Astrocyte (in vitro differentiated cells and primary cell): ENCODE results near the gene SYCN. TPM values are rescaled to one million over a fixed set of nuclear protein-coding genes. Genes with fewer than 3 reads are reported as not detected.

Source experiments
- DNase-seq: peaks from one replicate; pipeline ENCODE4 v3.0.0-alpha.2; 2010; ENCODE audit warnings: low read depth
- FAIRE-seq: peaks from 2 replicates; lab custom pipeline; 2011; peaks lifted over from hg19 to GRCh38; lab: Jason Lieb, UNC
- H2AFZ ChIP-seq: 2 replicates; pipeline ENCODE4 v1.6.0; 2012; ENCODE audit warnings: low read depth, low read length, inconsistent platforms
- H3K27ac ChIP-seq: 2 replicates; pipeline ENCODE4 v1.5.1; 2011; ENCODE audit warnings: low read depth, low read length, inconsistent platforms
- H3K27me3 ChIP-seq: 2 replicates; pipeline ENCODE4 v1.6.0; 2011; ENCODE audit warnings: low read length, inconsistent platforms; ENCODE audit not compliant: insufficient read depth
- H3K36me3 ChIP-seq: 2 replicates; pipeline ENCODE4 v1.5.1; 2011; ENCODE audit warnings: low read length, inconsistent platforms; ENCODE audit not compliant: insufficient read depth
- H3K4me1 ChIP-seq: 2 replicates; pipeline ENCODE4 v1.5.1; 2011; ENCODE audit warnings: low read length, inconsistent platforms; ENCODE audit not compliant: insufficient read depth
- H3K4me2 ChIP-seq: 2 replicates; pipeline ENCODE4 v1.6.0; 2012; ENCODE audit warnings: low read length, inconsistent platforms
- H3K4me3 ChIP-seq: 2 replicates; pipeline ENCODE4 v1.5.1; 2011; ENCODE audit warnings: low read depth, mild to moderate bottlenecking, low read length, inconsistent platforms; ENCODE audit not compliant: insufficient read depth
- H3K79me2 ChIP-seq: 2 replicates; pipeline ENCODE4 v1.6.0; 2012; ENCODE audit warnings: mild to moderate bottlenecking, low read length, inconsistent platforms; ENCODE audit not compliant: insufficient read depth
- H3K9ac ChIP-seq: 2 replicates; pipeline ENCODE4 v1.6.0; 2012; ENCODE audit warnings: mild to moderate bottlenecking, low read length, inconsistent platforms
- H3K9me3 ChIP-seq: 2 replicates; pipeline ENCODE4 v1.5.1; 2012; ENCODE audit warnings: low read depth, mild to moderate bottlenecking, low read length, inconsistent platforms; ENCODE audit not compliant: insufficient read depth
- H4K20me1 ChIP-seq: 2 replicates; pipeline ENCODE4 v1.6.0; 2012; ENCODE audit warnings: low read length, inconsistent platforms; ENCODE audit not compliant: insufficient read depth
- H3K27ac Mint-ChIP-seq: one replicate; pipeline ENCODE4 v1.8.0; 2021; ENCODE audit warnings: mild to moderate bottlenecking, mixed read lengths; ENCODE audit not compliant: unreplicated experiment
- H3K27me3 Mint-ChIP-seq: one replicate; pipeline ENCODE4 v1.8.0; 2021; ENCODE audit warnings: low read depth, mixed read lengths; ENCODE audit not compliant: unreplicated experiment
- H3K36me3 Mint-ChIP-seq: one replicate; pipeline ENCODE4 v1.8.0; 2021; ENCODE audit warnings: low read depth, mixed read lengths; ENCODE audit not compliant: unreplicated experiment
- H3K4me1 Mint-ChIP-seq: one replicate; pipeline ENCODE4 v1.8.0; 2021; ENCODE audit warnings: low read depth, mixed read lengths; ENCODE audit not compliant: unreplicated experiment
- H3K4me3 Mint-ChIP-seq: one replicate; pipeline ENCODE4 v1.8.0; 2021; ENCODE audit warnings: mild to moderate bottlenecking, moderate library complexity, mixed read lengths; ENCODE audit not compliant: unreplicated experiment
- H3K9me3 Mint-ChIP-seq: one replicate; pipeline ENCODE4 v1.8.0; 2021; ENCODE audit warnings: mild to moderate bottlenecking, mixed read lengths; ENCODE audit not compliant: unreplicated experiment
- CTCF ChIP-seq: IDR thresholded peaks from 2 replicates; pipeline ENCODE4 v1.5.1; 2011; ENCODE audit warnings: low read depth, mild to moderate bottlenecking, inconsistent platforms, low read length, moderate library complexity; ENCODE audit not compliant: insufficient read depth
- EZH2 ChIP-seq: IDR thresholded peaks from 2 replicates; pipeline ENCODE4 v1.6.1; 2012; ENCODE audit warnings: mild to moderate bottlenecking, low read length, inconsistent platforms; ENCODE audit not compliant: insufficient read depth
- total RNA-seq: library from RNA; stranded (reverse); gene quantifications from 2 replicates; pipeline ENCODE4 v1.2.1, GENCODE V29; 2021

The SYCN gene
- total RNA-seq, 1 donor from 2014 or later, result not detected

- Histone ChIP-seq H3K4me3 (no peak overlapping the region), H3K9me3 (no peaks in the 10 kb centered on the region), H3K36me3 (no peaks in the 10 kb centered on the region), H3K27ac (no peak overlapping the region), H3K4me1 (no peaks in the 10 kb centered on the region), H3K4me2 (no peak overlapping the region), H3K27me3 (no peaks in the 10 kb centered on the region), H2AFZ (no peak overlapping the region), H3K9ac (no peak overlapping the region), H3K79me2 (no peaks in the 10 kb centered on the region), H4K20me1 (peaks cover 17% of the 10 kb centered on the region)
- no peak overlapping the region for H3K27ac Mint-ChIP-seq
- no peaks in the 10 kb centered on the region for H3K27me3 Mint-ChIP-seq
- TF ChIP-seq EZH2 (no peak), CTCF (no peak)
- no peaks in the 10 kb centered on the region for H3K4me1 Mint-ChIP-seq
- H3K9me3 Mint-ChIP-seq, result no peaks in the 10 kb centered on the region
- FAIRE-seq, result no peak
- peaks cover 3% of the 10 kb centered on the region for H3K36me3 Mint-ChIP-seq
- H3K4me3 Mint-ChIP-seq, result no peak overlapping the region
- no peak for DNase-seq
These were observed 31.2 kb downstream of the SYCN start for GRCh38 chr19:39172700-39173501.

- Histone ChIP-seq H3K4me2 (no peak overlapping the region), H3K36me3 (no peaks in the 10 kb centered on the region), H4K20me1 (peaks cover 28% of the 10 kb centered on the region), H3K9me3 (no peaks in the 10 kb centered on the region), H3K9ac (no peak overlapping the region), H3K4me1 (no peaks in the 10 kb centered on the region), H3K4me3 (no peak overlapping the region), H3K27ac (no peak overlapping the region), H3K79me2 (peaks cover 1% of the 10 kb centered on the region), H3K27me3 (no peaks in the 10 kb centered on the region), H2AFZ (no peak overlapping the region)
- Mint-ChIP-seq H3K27ac (no peak overlapping the region), H3K4me1 (no peaks in the 10 kb centered on the region), H3K27me3 (no peaks in the 10 kb centered on the region), H3K36me3 (peaks cover 3% of the 10 kb centered on the region), H3K4me3 (no peak overlapping the region), H3K9me3 (no peaks in the 10 kb centered on the region)
- FAIRE-seq (no peak), DNase-seq (no peak)
- TF ChIP-seq CTCF (no peak), EZH2 (no peak)
These were observed 32.3 kb downstream of the SYCN start for GRCh38 chr19:39171479-39172465.
